Nephron progenitor cell (in vitro differentiated cells): ENCODE measurements around the gene SSRP1.

Source experiments
- DNase-seq: peaks from one replicate; pipeline ENCODE4 v3.0.0; 2021
- H3K27ac Mint-ChIP-seq: 2 replicates; pipeline ENCODE4 v1.8.0; 2021; ENCODE audit warnings: mild to moderate bottlenecking, moderate library complexity, mixed read lengths
- H3K27me3 Mint-ChIP-seq: 2 replicates; pipeline ENCODE4 v1.8.0; 2021; ENCODE audit warnings: mild to moderate bottlenecking, low read depth, mixed read lengths; ENCODE audit not compliant: poor library complexity
- H3K36me3 Mint-ChIP-seq: 2 replicates; pipeline ENCODE4 v1.8.0; 2021; ENCODE audit warnings: low read depth, mixed read lengths
- H3K4me1 Mint-ChIP-seq: 2 replicates; pipeline ENCODE4 v1.8.0; 2021; ENCODE audit warnings: mixed read lengths
- H3K4me3 Mint-ChIP-seq: 2 replicates; pipeline ENCODE4 v1.8.0; 2021; ENCODE audit warnings: mild to moderate bottlenecking, moderate library complexity, mixed read lengths
- H3K9me3 Mint-ChIP-seq: 2 replicates; pipeline ENCODE4 v1.8.0; 2021; ENCODE audit warnings: mild to moderate bottlenecking, moderate library complexity, mixed read lengths
- CTCF ChIP-seq: fragments of 200-600 bp; sonication (generic); IDR thresholded peaks from 2 replicates; pipeline ENCODE4 v1.5.0; 2021; ENCODE audit warnings: antibody characterized with exemption

Gene SSRP1

GRCh38 chr11:57376095-57377090 is 40.7 kb upstream of the SSRP1 start:
- H3K9me3 Mint-ChIP-seq: no peaks in the 10 kb centered on the region
- no peak overlapping the region for H3K4me3 Mint-ChIP-seq
- TF ChIP-seq CTCF: no peak
- peaks cover 10% of the 10 kb centered on the region for H3K4me1 Mint-ChIP-seq
- no peak overlapping the region for H3K27ac Mint-ChIP-seq
- no peaks in the 10 kb centered on the region for H3K36me3 Mint-ChIP-seq
- H3K27me3 Mint-ChIP-seq: peaks cover 31% of the 10 kb centered on the region
- DNase-seq: no peak

DNA sequence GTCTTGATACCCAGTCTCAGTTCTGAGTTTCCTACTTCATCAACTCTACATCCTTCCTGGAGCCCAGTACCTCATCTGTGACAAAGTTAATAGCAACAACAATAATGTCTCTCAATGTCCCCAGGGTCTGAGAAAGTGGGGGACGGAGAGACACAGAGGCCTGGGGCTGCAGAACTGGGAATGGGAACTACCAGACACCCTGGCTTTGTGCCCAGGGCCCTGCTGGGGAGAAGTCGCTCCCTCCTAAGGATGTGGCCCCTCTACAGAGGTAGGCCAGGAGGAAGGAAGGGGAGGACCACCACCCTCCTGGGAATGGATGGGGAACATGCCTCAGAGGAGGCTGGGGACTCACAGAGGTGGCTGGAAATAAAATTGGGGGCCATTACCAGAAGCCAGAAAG is 39.8 kb upstream of the SSRP1 start:
- no peaks in the 10 kb centered on the region for H3K9me3 Mint-ChIP-seq
- H3K4me1 Mint-ChIP-seq: peaks cover 10% of the 10 kb centered on the region
- DNase-seq: no peak
- H3K27me3 Mint-ChIP-seq: peaks cover 22% of the 10 kb centered on the region
- H3K4me3 Mint-ChIP-seq: no peak overlapping the region
- H3K27ac Mint-ChIP-seq: no peak overlapping the region
- TF ChIP-seq CTCF: no peak
- H3K36me3 Mint-ChIP-seq: no peaks in the 10 kb centered on the region

DNA sequence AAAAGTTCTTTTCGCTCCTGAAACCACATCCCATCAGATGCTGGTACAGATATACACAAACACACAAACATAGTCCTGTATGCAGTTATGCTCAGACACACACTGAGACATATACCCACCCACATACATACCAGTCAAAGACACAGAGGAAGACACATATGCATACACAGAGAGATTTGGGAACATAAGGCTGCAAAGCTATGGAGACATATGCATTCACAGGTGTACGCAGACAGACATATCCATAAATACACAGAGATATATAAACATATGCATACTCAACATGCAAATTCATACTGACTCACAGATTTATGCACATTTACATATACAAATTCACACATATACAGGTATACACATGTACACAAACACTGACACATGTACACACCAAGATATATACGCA is 39.3 kb upstream of the SSRP1 start:
- Mint-ChIP-seq H3K27me3 (peaks cover 21% of the 10 kb centered on the region), H3K9me3 (no peaks in the 10 kb centered on the region), H3K27ac (no peak overlapping the region)

DNA sequence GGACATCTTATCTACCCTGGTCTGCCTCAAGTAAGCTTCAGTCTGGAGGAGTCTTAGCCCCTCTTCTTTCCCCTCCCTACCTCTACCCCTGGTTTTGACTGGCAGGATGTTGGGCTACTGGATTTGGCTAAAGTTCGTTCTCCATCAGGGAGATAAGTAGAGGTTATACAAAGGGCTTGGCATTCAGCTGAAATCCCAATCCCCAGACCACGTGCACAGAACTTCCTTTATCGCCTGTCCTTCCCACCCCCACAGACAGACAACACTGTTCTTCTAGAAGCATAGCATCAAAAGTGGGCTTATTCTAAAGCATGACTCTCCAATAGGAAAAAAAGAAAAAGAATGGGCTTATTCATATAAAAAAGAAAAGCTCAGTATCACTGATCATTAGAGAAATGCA is 37.5 kb upstream of the SSRP1 start:
- Mint-ChIP-seq H3K27me3 (peaks cover 16% of the 10 kb centered on the region), H3K36me3 (no peaks in the 10 kb centered on the region), H3K4me1 (peaks cover 10% of the 10 kb centered on the region), H3K4me3 (no peak overlapping the region), H3K9me3 (no peaks in the 10 kb centered on the region), H3K27ac (no peak overlapping the region)
- DNase-seq: no peak
- TF ChIP-seq CTCF: no peak

More for the DNA sequence above, 39.3 kb upstream of the SSRP1 start:
- no peak for DNase-seq
- TF ChIP-seq CTCF: no peak
- Mint-ChIP-seq H3K4me3 (no peak overlapping the region), H3K4me1 (peaks cover 10% of the 10 kb centered on the region), H3K36me3 (no peaks in the 10 kb centered on the region)

DNA sequence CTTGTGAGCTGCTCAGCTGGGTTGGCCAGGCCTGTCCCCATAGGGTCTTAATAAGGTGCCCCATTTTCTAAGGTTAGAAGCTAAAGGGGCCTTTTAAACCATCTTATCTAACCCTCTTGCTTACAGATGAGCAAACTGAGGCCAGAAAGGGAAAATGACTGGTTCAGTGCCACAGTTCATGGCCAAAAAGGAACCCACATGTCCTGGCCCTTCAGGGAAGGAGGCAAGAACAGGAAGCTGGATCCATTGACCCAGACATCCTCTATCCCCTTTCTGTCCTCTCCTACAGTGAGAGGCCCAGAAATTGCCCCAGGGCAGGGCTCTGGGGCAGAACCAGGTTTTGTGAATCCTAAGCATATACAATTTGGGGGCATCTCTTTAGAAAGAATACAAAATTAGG is 35.2 kb upstream of the SSRP1 start:
- H3K4me3 Mint-ChIP-seq: no peak overlapping the region
- no peak for TF ChIP-seq CTCF
- H3K36me3 Mint-ChIP-seq: no peaks in the 10 kb centered on the region
- no peaks in the 10 kb centered on the region for H3K9me3 Mint-ChIP-seq
- DNase-seq: no peak
- peaks cover 3% of the 10 kb centered on the region for H3K27me3 Mint-ChIP-seq
- no peak overlapping the region for H3K27ac Mint-ChIP-seq
- peaks cover 5% of the 10 kb centered on the region for H3K4me1 Mint-ChIP-seq

DNA sequence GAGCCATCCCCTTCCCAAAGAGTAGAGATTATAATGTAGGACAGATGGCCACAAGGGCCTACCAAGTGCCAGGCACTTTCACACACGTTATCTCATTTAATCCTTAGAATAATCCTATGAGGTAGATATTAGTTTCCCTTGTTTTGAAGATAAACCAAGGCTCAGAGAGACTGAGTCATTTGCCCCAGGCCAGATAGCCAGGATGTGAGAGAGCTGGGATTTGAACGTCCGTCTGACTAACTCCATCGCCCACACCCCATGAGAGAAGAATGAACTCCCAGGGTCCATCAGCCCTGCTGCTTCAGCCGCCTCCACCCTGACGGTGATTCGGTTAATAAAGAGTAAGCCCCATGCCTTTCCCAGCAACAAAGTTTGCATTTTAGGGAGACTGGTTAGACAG is 34.6 kb upstream of the SSRP1 start:
- H3K9me3 Mint-ChIP-seq: no peaks in the 10 kb centered on the region
- DNase-seq: no peak
- no peaks in the 10 kb centered on the region for H3K36me3 Mint-ChIP-seq
- peaks cover 8% of the 10 kb centered on the region for H3K27me3 Mint-ChIP-seq
- no peak overlapping the region for H3K4me3 Mint-ChIP-seq
- TF ChIP-seq CTCF: no peak
- no peak overlapping the region for H3K27ac Mint-ChIP-seq
- peaks cover 8% of the 10 kb centered on the region for H3K4me1 Mint-ChIP-seq
